GM12891 (cell line): ENCODE results near the gene RAP1GAP.

Source experiments
- POLR2A ChIP-seq: IDR thresholded peaks from 2 replicates; pipeline ENCODE4 v1.6.1; 2011; ENCODE audit warnings: low read depth, low read length, control low read depth
- POLR2AphosphoS5 ChIP-seq: IDR thresholded peaks from 2 replicates; pipeline ENCODE4 v1.6.1; 2011; ENCODE audit warnings: low read depth, low read length, control low read depth
- POU2F2 ChIP-seq: IDR thresholded peaks from 2 replicates; pipeline ENCODE4 v1.6.1; 2011; ENCODE audit warnings: low read depth, mild to moderate bottlenecking, control low read depth, low read length, moderate library complexity
- SPI1 ChIP-seq: IDR thresholded peaks from 2 replicates; pipeline ENCODE4 v1.6.1; 2011; ENCODE audit warnings: low read depth, low read length, control low read depth
- TAF1 ChIP-seq: IDR thresholded peaks from 2 replicates; pipeline ENCODE4 v1.6.1; 2011; ENCODE audit warnings: low read depth, low read length, control low read depth

DNA sequence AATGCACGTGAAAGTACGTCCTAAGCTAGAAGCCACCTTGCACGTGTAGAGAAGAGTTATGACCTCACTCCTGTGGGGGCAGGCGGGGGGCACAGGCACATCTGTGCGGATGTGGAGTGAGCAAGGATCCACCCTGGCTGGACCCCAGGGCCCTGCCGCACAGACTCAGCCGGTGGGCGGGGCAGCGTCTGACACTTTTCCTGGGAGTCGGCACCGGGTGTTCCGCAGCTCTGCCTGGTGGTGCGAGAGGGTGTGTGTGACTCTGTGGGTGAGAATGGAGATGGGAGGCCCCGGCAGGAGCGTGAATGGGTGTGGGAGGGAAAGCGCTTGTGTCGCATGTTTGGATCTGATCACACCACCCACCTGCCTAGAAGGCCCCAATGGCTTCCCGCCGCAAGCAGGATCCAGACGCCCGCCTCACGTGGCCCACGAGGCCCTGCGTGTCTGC is 29.5 kb downstream of the RAP1GAP start:
- TF ChIP-seq POLR2A (no peak), TAF1 (no peak), POLR2AphosphoS5 (no peak), POU2F2 (no peak), SPI1 (no peak)
